AG09309 (cell line): ENCODE results near the gene MYL7.

Source experiments
- DNase-seq: peaks from one replicate; pipeline ENCODE4 v3.0.0-alpha.2; 2010; ENCODE audit warnings: low read depth
- H3K4me3 ChIP-seq: 2 replicates; pipeline ENCODE4 v1.5.1; 2011; ENCODE audit warnings: mild to moderate bottlenecking, low read depth, low read length, moderate library complexity; ENCODE audit not compliant: control insufficient read depth
- TF ChIP-seq, protein P1 (sequence below): IDR thresholded peaks from 2 replicates; pipeline ENCODE4 v1.5.1; 2011; ENCODE audit warnings: mild to moderate bottlenecking, low read depth, low read length, inconsistent platforms; ENCODE audit not compliant: insufficient read depth, control insufficient read depth; ENCODE audit errors: missing control alignments

MYL7 gene

DNA sequence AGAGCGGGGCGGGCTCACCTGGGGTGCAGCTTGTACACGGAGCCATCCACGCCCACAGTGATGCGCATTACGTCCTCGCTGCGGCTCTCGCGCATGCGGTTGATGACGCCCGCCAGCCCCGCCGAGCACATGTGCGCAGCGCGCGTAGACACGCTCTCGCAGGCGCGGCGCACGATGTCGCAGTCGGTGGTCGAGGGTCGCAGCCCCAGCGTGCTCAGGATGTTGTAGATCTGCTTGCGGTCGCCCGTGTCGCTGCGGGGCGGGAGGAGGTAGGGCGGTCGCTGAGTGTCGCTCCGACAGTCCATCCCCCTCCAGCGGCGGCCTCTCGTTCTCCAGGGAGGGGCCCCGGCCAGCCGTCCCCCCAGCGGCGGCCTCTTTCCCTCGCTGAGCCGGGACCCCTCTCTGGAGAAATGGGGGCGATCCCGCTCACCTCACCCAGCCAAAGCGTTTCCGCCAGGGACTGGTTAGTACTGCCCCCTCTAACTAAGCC is 4.4 kb upstream of the MYL7 start:
- H3K4me3 ChIP-seq: peak overlapping the region; percentile 39
- TF ChIP-seq, protein P1, sequence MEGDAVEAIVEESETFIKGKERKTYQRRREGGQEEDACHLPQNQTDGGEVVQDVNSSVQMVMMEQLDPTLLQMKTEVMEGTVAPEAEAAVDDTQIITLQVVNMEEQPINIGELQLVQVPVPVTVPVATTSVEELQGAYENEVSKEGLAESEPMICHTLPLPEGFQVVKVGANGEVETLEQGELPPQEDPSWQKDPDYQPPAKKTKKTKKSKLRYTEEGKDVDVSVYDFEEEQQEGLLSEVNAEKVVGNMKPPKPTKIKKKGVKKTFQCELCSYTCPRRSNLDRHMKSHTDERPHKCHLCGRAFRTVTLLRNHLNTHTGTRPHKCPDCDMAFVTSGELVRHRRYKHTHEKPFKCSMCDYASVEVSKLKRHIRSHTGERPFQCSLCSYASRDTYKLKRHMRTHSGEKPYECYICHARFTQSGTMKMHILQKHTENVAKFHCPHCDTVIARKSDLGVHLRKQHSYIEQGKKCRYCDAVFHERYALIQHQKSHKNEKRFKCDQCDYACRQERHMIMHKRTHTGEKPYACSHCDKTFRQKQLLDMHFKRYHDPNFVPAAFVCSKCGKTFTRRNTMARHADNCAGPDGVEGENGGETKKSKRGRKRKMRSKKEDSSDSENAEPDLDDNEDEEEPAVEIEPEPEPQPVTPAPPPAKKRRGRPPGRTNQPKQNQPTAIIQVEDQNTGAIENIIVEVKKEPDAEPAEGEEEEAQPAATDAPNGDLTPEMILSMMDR: no peak
- no peak for DNase-seq

GRCh38 chr7:44144968-44145478 is 3.9 kb upstream of the MYL7 start:
- no peak for DNase-seq
- H3K4me3 ChIP-seq: no peak overlapping the region
- TF ChIP-seq, protein P1: no peak

DNA sequence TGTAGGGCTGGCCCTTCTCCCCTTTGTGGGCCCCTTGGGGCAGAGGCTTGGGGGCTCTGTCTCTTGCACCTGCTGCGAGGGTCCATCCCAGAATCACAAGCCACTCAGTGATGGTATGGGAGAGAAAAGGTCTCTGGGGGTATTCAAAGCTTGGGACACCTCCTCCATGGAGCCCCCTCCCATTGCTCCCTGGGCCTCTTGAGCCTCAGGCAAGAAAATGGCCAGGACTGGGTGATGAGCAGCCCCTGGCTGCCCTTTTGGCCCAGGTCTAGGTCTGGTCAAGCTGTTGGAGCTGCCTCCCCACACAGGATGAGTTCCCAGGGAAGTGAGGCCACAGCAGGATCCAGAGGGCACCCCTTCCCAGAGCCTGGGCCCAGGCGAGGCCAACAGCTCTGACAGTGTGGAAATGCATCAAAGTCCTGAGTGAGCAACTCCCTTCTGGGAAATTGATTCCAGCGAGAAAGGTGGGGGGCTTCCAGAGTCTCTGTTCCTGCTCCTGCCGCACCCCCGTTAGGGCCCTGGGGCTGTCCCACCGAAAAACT is 3.4 kb upstream of the MYL7 start:
- H3K4me3 ChIP-seq: no peak overlapping the region
- TF ChIP-seq, protein P1: no peak
- DNase-seq: no peak

- no peak for DNase-seq
- H3K4me3 ChIP-seq: no peak overlapping the region
- TF ChIP-seq, protein P1: no peak
Observed at GRCh38 chr7:44143646-44144250, 2.6 kb upstream of the MYL7 start.

- no peak for DNase-seq
- no peak overlapping the region for H3K4me3 ChIP-seq
- TF ChIP-seq, protein P1: no peak
Observed at GRCh38 chr7:44142028-44142427, 896 bp upstream of the MYL7 start.

DNA sequence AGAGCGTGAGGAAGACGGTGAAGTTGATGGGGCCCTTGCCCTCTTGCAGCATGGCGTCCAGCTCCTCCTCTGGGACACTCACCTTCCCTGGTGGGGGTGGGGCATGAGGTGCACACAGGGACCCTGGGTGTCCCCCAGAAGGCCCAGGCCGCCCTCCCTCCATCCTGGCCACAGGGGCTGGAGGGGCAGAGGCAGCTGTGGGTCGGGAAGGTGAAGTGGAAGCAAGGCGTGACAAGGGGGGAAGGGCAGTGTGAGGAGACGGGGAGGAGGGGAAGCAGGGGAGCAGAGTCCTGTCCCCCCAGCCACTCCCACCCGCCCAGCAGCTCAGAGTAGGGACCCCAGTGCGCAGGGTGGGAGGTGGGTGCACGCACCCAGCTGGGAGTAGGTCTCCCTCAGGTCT is 791 bp downstream of the MYL7 start:
- no peak overlapping the region for H3K4me3 ChIP-seq
- DNase-seq: no peak
- TF ChIP-seq, protein P1: no peak
